NB4 (cell line): ENCODE results near the gene MYCBP2.

Source experiments
- DNase-seq: peaks from one replicate; pipeline ENCODE4 v3.0.0; 2010; ENCODE audit warnings: low read depth
- H3K4me3 ChIP-seq: one replicate; pipeline ENCODE4 v1.5.1; 2011; ENCODE audit warnings: mild to moderate bottlenecking, low read depth, low read length, moderate library complexity
- MYC ChIP-seq: IDR thresholded peaks from 2 replicates; pipeline ENCODE4 v1.6.1; 2011; ENCODE audit warnings: low read depth, low read length
- POLR2A ChIP-seq: IDR thresholded peaks from 2 replicates; pipeline ENCODE4 v1.6.1; 2011; ENCODE audit warnings: mild to moderate bottlenecking; ENCODE audit not compliant: insufficient read length; ENCODE audit errors: extremely low read depth
- TF ChIP-seq, protein P1 (sequence below): IDR thresholded peaks from one replicate; pipeline ENCODE4 v1.5.1; 2012; ENCODE audit warnings: low read depth, low read length
- TF ChIP-seq, protein P2 (sequence below): IDR thresholded peaks from 2 replicates; pipeline ENCODE4 v1.6.1; 2011; ENCODE audit warnings: low read depth, low read length

The MYCBP2 gene

DNA sequence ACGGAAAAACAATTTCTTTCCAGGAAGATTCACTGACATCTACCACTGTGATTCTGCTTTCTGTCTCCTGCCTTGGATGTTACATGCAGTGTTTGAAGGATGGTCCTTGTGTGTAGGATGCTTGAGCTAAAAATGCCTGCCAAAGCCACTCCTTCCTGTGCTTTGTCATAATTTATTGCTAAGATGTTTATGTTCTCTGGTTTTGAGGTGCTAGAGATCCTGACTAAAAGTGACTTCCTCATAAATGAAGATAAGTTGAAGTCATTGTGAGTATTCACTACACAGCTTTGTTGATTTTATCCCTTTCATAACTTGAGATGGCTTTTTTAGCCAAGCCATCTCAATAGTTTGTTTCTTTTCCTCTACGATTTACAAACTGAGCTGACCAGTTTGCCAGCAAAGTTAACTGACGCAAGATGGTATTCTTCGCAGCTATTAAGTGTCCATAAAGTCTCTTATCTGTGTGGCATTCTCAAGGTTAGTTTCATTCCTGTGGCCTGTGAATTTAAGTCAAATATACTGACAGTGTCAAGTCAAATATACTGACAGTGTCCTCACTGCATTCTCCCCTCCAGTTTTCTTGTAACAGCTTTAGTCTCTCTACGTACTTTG is 284.2 kb downstream of the MYCBP2 start:
- H3K4me3 ChIP-seq: no peak overlapping the region
- DNase-seq: no peak
- TF ChIP-seq, protein P1, sequence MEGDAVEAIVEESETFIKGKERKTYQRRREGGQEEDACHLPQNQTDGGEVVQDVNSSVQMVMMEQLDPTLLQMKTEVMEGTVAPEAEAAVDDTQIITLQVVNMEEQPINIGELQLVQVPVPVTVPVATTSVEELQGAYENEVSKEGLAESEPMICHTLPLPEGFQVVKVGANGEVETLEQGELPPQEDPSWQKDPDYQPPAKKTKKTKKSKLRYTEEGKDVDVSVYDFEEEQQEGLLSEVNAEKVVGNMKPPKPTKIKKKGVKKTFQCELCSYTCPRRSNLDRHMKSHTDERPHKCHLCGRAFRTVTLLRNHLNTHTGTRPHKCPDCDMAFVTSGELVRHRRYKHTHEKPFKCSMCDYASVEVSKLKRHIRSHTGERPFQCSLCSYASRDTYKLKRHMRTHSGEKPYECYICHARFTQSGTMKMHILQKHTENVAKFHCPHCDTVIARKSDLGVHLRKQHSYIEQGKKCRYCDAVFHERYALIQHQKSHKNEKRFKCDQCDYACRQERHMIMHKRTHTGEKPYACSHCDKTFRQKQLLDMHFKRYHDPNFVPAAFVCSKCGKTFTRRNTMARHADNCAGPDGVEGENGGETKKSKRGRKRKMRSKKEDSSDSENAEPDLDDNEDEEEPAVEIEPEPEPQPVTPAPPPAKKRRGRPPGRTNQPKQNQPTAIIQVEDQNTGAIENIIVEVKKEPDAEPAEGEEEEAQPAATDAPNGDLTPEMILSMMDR: no peak

DNA sequence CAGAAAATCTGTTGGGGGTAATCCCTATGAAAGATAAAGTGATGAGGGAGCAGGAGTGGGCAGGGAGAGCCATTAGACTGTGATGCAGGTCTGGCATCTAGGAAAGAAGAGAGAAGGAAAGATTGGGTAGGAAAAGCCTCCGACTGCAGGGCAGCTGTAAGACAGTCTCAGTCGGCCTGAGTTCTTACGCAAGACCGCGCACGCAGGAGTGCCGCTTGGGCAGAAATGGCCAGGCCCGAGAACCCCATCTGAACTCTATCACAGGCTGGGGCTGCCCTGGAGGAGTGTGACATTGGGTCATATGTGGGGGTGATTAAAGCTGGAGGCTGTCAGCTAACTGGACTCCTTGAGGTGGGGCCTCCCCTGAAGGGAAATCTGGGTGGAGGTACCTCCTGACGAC is 286.1 kb downstream of the MYCBP2 start:
- DNase-seq: no peak
- TF ChIP-seq, protein P1: no peak
- TF ChIP-seq MYC (no peak), POLR2A (no peak)
- TF ChIP-seq, protein P2, sequence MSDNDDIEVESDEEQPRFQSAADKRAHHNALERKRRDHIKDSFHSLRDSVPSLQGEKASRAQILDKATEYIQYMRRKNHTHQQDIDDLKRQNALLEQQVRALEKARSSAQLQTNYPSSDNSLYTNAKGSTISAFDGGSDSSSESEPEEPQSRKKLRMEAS: no peak
- no peak overlapping the region for H3K4me3 ChIP-seq

DNA sequence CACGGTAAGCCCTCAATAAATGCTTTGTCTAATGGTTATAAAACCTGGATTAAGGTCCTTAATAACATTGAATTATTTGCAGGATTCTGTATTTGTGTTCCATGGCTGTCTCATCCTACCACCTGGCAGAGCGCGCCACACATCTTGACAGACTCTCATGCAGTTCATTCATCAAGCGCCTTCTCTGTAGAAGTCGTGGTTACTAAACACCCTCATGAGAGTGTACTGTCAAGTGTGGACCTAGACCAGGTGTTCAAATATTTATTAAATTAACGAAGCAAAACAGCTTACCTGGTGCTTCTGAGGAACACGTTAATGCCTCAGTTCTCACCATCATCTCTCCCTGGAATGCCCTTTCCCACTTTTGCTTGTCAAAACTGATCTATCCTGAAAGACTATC is 286.8 kb downstream of the MYCBP2 start:
- DNase-seq: no peak
- no peak overlapping the region for H3K4me3 ChIP-seq
- TF ChIP-seq POLR2A (no peak), MYC (no peak)
- TF ChIP-seq, protein P2: no peak
- TF ChIP-seq, protein P1: no peak

DNA sequence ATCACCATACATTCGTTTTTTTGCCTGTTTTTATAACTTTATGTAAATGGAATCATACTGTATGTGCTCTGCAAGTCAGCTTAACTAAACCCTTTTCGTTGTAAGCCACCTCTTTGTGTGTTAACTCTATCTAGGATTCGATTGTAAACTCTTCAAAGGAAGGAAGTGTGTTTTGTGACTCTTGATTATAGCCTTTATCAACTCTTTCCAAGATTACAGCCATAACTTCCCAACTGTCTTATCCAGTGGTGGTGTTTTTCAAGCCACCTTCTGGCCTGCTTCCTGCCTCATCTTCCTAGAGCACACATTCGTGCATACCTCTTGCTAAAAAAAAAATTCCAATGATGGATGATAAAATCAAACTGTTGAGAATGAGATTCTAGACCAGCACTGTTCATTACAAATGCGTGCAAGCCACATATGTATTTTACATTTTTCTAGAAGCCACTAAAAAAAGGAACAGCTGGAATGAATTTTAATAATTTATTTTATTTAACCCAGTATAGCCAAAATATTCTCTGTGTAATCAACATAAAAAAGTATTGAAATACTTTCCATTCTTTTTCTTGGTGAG is 287.9 kb downstream of the MYCBP2 start:
- no peak for TF ChIP-seq POLR2A
- TF ChIP-seq, protein P2: no peak
- TF ChIP-seq MYC: no peak
- TF ChIP-seq, protein P1: no peak
- H3K4me3 ChIP-seq: no peak overlapping the region
- no peak for DNase-seq

DNA sequence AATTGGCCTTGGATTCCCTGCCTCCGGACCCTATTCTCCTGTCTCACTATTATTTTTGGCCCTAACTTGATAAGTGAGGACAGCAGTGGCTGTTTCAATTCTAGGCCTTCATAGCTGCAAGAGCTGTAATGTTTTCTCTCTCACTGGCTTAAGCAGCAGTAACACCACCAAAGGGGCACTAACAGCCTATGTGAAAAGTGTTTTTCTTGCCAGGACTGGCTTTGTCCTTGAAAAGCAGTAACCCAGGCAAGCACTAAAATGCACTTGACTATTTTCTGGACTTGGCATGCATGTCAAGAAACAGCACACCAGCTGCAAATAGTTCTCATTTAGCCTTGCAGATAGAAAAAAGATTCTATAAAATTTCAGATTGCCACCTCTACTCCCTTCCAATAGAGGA is 290.6 kb downstream of the MYCBP2 start:
- DNase-seq: no peak
- TF ChIP-seq, protein P1: no peak
- TF ChIP-seq POLR2A (no peak), MYC (no peak)
- TF ChIP-seq, protein P2: no peak
- H3K4me3 ChIP-seq: no peak overlapping the region
